ENCODE data around the gene ELF4.

GRCh38 chrX:130079824-130080406 is 30.4 kb downstream of the ELF4 start:
- TF ChIP-seq CTCF (conservative IDR thresholded peaks at IDR 0.05): peak; percentile 79
- TF ChIP-seq ZFX (IDR thresholded peaks at IDR 0.05): no peak
